ENCODE measurements around the gene ARFRP1. TPM values are rescaled to one million over a fixed set of nuclear protein-coding genes. Genes with fewer than 3 reads are reported as not detected.

The ARFRP1 gene
- total and polyA plus RNA-seq, 2 donors (not counting 1 experiment from before 2014, with no cell fraction given), result 41.0 to 75.5 TPM

GRCh38 chr20:63655249-63655648 is 52.5 kb downstream of the ARFRP1 start:
- intact Hi-C loops (cut with micrococcal nuclease), result loop anchor here (5.0 kb wide), 1 partner anchor 407 kb away; the partner anchor contains the start of gene TCEA2
- Histone ChIP-seq H4K20me1 (ENCODE audit: control insufficient read depth, insufficient read depth, low read length, poor library complexity, severe bottlenecking) (no peaks in the 10 kb centered on the region), H3K4me2 (replicated peaks; ENCODE audit: low read depth, low read length, poor library complexity, severe bottlenecking) (no peak overlapping the region), H3K4me3 (ENCODE audit: control extremely low read depth in 1 of 5, extremely low read depth in 1 of 5, insufficient read depth in 1 of 5, low read depth in 2 of 5, low read length in 4 of 5) (no peak overlapping the region), H3K4me1 (ENCODE audit: control insufficient read depth in 2 of 2, insufficient read depth in 2 of 2, low read length in 2 of 2) (peaks cover 27 to 47% of the 10 kb centered on the region in 2 donors), H3K27me3 (replicated peaks in 1 of 4; ENCODE audit: control extremely low read depth in 1 of 4, control insufficient read depth in 3 of 4, insufficient read depth in 4 of 4, low read length in 3 of 4) (peaks cover 0 to 31% (median 11%) of the 10 kb centered on the region in 4 experiments), H3K9me3 (ENCODE audit: control extremely low read depth in 1 of 3, control insufficient read depth in 2 of 3, insufficient read depth in 1 of 3, low read length in 2 of 3) (peaks cover 0 to 4% (median 0%) of the 10 kb centered on the region in 3 donors), H3K36me3 (replicated peaks in 1 of 2; ENCODE audit: control extremely low read depth in 1 of 2, control insufficient read depth in 1 of 2, extremely low read depth in 1 of 2, insufficient read depth in 2 of 2, low read length in 1 of 2) (no peaks in the 10 kb centered on the region), H2AFZ (ENCODE audit: insufficient read depth, low read depth, low read length, poor library complexity, severe bottlenecking) (no peak overlapping the region), H3K27ac (ENCODE audit: low read length in 2 of 2) (no peak overlapping the region), H3K9ac (ENCODE audit: low read length) (no peak overlapping the region), H3K79me2 (ENCODE audit: control insufficient read depth, insufficient read depth, low read length) (no peaks in the 10 kb centered on the region)
- WGBS (ENCODE audit: insufficient coverage), result 92% methylated on average over 4 of the region's 4 CpGs
- ChIA-PET CTCF (no interaction called here), POLR2A (no interaction called here)
- Mint-ChIP-seq H3K4me3 (no peak overlapping the region), H3K9me3 (ENCODE audit: insufficient read depth) (no peaks in the 10 kb centered on the region), H3K27ac (no peak overlapping the region), H3K4me1 (peaks cover 26% of the 10 kb centered on the region), H3K27me3 (no peaks in the 10 kb centered on the region)
- ATAC-seq (ENCODE audit: low read depth) (no peak), DNase-seq (no peak)
- TF ChIP-seq EZH2 (IDR thresholded peaks at IDR 0.05; ENCODE audit: borderline replicate concordance, insufficient read depth, low read depth, low read length, poor library complexity, severe bottlenecking), result no peak
- no peak for TF ChIP-seq CTCF (IDR thresholded peaks at IDR 0.05)

GRCh38 chr20:63653974-63654668 is 53.7 kb downstream of the ARFRP1 start:
- TF ChIP-seq EZH2 (IDR thresholded peaks at IDR 0.05; ENCODE audit: borderline replicate concordance, insufficient read depth, low read depth, low read length, poor library complexity, severe bottlenecking) (no peak), CTCF (IDR thresholded peaks at IDR 0.05) (no peak)
- peak overlapping the region; percentile 56 for H3K9ac ChIP-seq (ENCODE audit: low read length)
- Mint-ChIP-seq H3K4me3 (peak overlapping the region; percentile 50), H3K27me3 (no peaks in the 10 kb centered on the region), H3K27ac (no peak overlapping the region), H3K9me3 (ENCODE audit: insufficient read depth) (no peaks in the 10 kb centered on the region), H3K4me1 (peaks cover 24% of the 10 kb centered on the region)
- no peaks in the 10 kb centered on the region for H3K36me3 ChIP-seq (replicated peaks in 1 of 2; ENCODE audit: control extremely low read depth in 1 of 2, control insufficient read depth in 1 of 2, extremely low read depth in 1 of 2, insufficient read depth in 2 of 2, low read length in 1 of 2)
- ATAC-seq (ENCODE audit: low read depth) (no peak), DNase-seq (no peak)
- peaks cover 0 to 4% (median 0%) of the 10 kb centered on the region in 3 donors for H3K9me3 ChIP-seq (ENCODE audit: control extremely low read depth in 1 of 3, control insufficient read depth in 2 of 3, insufficient read depth in 1 of 3, low read length in 2 of 3)
- H4K20me1 ChIP-seq (ENCODE audit: control insufficient read depth, insufficient read depth, low read length, poor library complexity, severe bottlenecking), result no peaks in the 10 kb centered on the region
- H3K27me3 ChIP-seq (replicated peaks in 1 of 4; ENCODE audit: control extremely low read depth in 1 of 4, control insufficient read depth in 3 of 4, insufficient read depth in 4 of 4, low read length in 3 of 4), result peaks cover 0 to 31% (median 11%) of the 10 kb centered on the region in 4 experiments
- 79% methylated on average over 7 of the region's 15 CpGs for WGBS (ENCODE audit: insufficient coverage)
- intact Hi-C loops (cut with micrococcal nuclease), result no loop called here
- H3K79me2 ChIP-seq (ENCODE audit: control insufficient read depth, insufficient read depth, low read length), result no peaks in the 10 kb centered on the region
- peak overlapping the region; percentile 73 for H2AFZ ChIP-seq (ENCODE audit: insufficient read depth, low read depth, low read length, poor library complexity, severe bottlenecking)
- H3K4me1 ChIP-seq (ENCODE audit: control insufficient read depth in 2 of 2, insufficient read depth in 2 of 2, low read length in 2 of 2), result peaks cover 27 to 44% of the 10 kb centered on the region in 2 donors
- CTCF ChIA-PET, result no interaction called here
- POLR2A ChIA-PET, result no interaction called here
- H3K4me3 ChIP-seq (ENCODE audit: control extremely low read depth in 1 of 5, extremely low read depth in 1 of 5, insufficient read depth in 1 of 5, low read depth in 2 of 5, low read length in 4 of 5), result peak overlapping the region in 4 of 5 experiments; percentile 21 to 59 (median 46)
- H3K27ac ChIP-seq (ENCODE audit: low read length in 2 of 2), result no peak overlapping the region
- peak overlapping the region; percentile 92 for H3K4me2 ChIP-seq (replicated peaks; ENCODE audit: low read depth, low read length, poor library complexity, severe bottlenecking)
